Breast epithelium (tissue), 4 donors: ENCODE results near the gene FLVCR2. TPM values are rescaled to one million over a fixed set of nuclear protein-coding genes. Genes with fewer than 3 reads are reported as not detected.

Experiments used
- DNase-seq, 2 donors: peaks; one replicate each; pipeline ENCODE4 v3.0.0-alpha.2; 2019; ENCODE audit warnings: low spot score in 2 of 2
- H3K27ac ChIP-seq, 2 donors: fragments of 200-600 bp; sonication (generic) in 1 of 2; one replicate each; pipeline ENCODE4 v1.5.1; 2016 to 2019; ENCODE audit warnings: mild to moderate bottlenecking in 1 of 2
- H3K27me3 ChIP-seq, 2 donors: fragments of 200-600 bp; sonication (generic) in 1 of 2; one replicate each; pipeline versions ENCODE4 v1.5.1 to v1.6.0; 2017 to 2019; ENCODE audit warnings: control low read depth in 1 of 2, mild to moderate bottlenecking in 1 of 2
- H3K36me3 ChIP-seq: fragments of 200-600 bp; one replicate; pipeline ENCODE4 v1.5.1; 2019
- H3K4me1 ChIP-seq, 2 donors: fragments of 200-600 bp; sonication (generic); one replicate each; pipeline ENCODE4 v1.5.1; 2016 to 2019; ENCODE audit warnings: control low read depth in 1 of 2
- H3K4me3 ChIP-seq, 3 donors: fragments of 200-600 bp; sonication (generic); 1 replicate in 2 of 3; 2 replicates in 1 of 3; pipeline ENCODE4 v1.5.1; 2016 to 2019; ENCODE audit warnings: mild to moderate bottlenecking in 3 of 3, moderate library complexity in 2 of 3
- H3K9me3 ChIP-seq, 2 donors: fragments of 200-600 bp; sonication (generic) in 1 of 2; one replicate each; pipeline ENCODE4 v1.5.1; 2016 to 2019; ENCODE audit warnings: control low read depth in 1 of 2
- CTCF ChIP-seq, 3 donors: fragments of 450-650 bp; IDR thresholded peaks; one replicate each; pipeline ENCODE4 v1.5.1; 2016 to 2017; ENCODE audit warnings: antibody characterized with exemption in 3 of 3, mild to moderate bottlenecking in 3 of 3, moderate library complexity in 3 of 3
- POLR2A ChIP-seq: fragments of 450-650 bp; IDR thresholded peaks from one replicate; pipeline ENCODE4 v1.6.1; 2016; ENCODE audit warnings: antibody characterized with exemption, mild to moderate bottlenecking, moderate library complexity
- POLR2AphosphoS5 ChIP-seq, 3 donors: sonication (generic); formaldehyde crosslinking; IDR thresholded peaks; one replicate each; pipeline ENCODE4 v1.6.1; 2017; ENCODE audit warnings: antibody characterized with exemption in 3 of 3
- intact Hi-C: fragments of 100-400 bp; cut with DNase I; formaldehyde crosslinking; loops from one replicate; pipeline ENCODE4 v1.15.1; 2023; ENCODE audit warnings: low total_unique reads
- total RNA-seq, 3 donors: library from RNA; depleted of rRNA; stranded (reverse); fragments of >200 nt; gene quantifications; one replicate each; pipeline ENCODE4 v1.1.0, GENCODE V29; 2016

The FLVCR2 gene
- total RNA-seq, 3 donors from 2014 or later: 4.6 to 15.4 (median 9.1) TPM

- Histone ChIP-seq H3K27me3 (no peaks in the 10 kb centered on the region), H3K9me3 (no peaks in the 10 kb centered on the region), H3K4me1 (no peaks in the 10 kb centered on the region), H3K27ac (peak overlapping the region; percentile 83 to 89), H3K36me3 (no peaks in the 10 kb centered on the region), H3K4me3 (peak overlapping the region in 2 of 3 donors; percentile 3 to 8)
- DNase-seq: peak; percentile 57 to 74
- intact Hi-C loops: no loop called here
- no peak for TF ChIP-seq POLR2A
- TF ChIP-seq CTCF (IDR thresholded peaks at IDR 0.05): no peak
- TF ChIP-seq POLR2AphosphoS5 (IDR thresholded peaks at IDR 0.05): no peak
Measured at GRCh38 chr14:75542588-75543091, 35.8 kb upstream of the FLVCR2 start.

DNA sequence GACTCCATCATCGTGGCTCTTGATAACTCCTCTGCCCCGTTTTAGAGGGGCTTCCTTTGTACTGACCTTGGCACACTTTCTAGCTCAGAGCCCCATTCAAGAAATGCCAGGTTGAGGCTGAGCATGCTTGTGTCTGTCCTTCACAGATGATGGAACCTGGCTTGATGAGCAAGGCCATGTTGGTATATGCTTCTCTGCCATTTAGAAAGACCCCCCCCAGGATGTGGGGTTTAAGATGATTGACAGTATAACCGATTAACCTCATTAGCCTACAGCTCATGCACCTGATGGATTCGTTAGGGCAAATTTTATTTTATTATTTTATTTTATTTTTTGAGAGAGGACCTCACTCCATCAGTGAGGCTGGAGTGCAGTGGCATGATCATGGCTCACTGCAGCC, 35.2 kb upstream of the FLVCR2 start:
- Histone ChIP-seq H3K4me1 (no peaks in the 10 kb centered on the region), H3K9me3 (no peaks in the 10 kb centered on the region), H3K36me3 (no peaks in the 10 kb centered on the region), H3K4me3 (peak overlapping the region in 1 of 3 donors; percentile 8), H3K27me3 (no peaks in the 10 kb centered on the region), H3K27ac (peak overlapping the region; percentile 83 to 89)
- intact Hi-C loops: no loop called here
- no peak for DNase-seq
- TF ChIP-seq CTCF (IDR thresholded peaks at IDR 0.05) (no peak), POLR2AphosphoS5 (IDR thresholded peaks at IDR 0.05) (no peak), POLR2A (no peak)

DNA sequence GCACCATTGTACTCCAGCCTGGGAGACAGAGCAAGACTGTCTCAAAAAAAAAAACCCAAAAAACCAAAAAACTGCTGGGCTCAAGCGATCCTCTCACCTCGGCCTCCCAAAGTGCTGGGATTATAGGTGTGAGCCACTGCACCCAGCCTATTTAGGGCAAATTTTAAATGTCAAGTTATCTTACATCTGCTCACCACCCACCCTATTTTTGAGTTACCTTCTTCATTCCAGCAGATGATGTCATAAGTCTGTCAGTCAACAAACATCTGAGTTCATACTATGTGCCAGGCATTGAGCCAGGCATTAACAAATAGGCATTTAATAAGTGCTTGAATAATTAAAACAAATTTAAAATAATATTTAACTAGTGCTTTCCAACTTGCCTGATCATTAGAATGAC, 34.6 kb upstream of the FLVCR2 start:
- Histone ChIP-seq H3K4me1 (no peaks in the 10 kb centered on the region), H3K9me3 (no peaks in the 10 kb centered on the region), H3K27me3 (no peaks in the 10 kb centered on the region), H3K36me3 (no peaks in the 10 kb centered on the region), H3K4me3 (no peak overlapping the region), H3K27ac (peak overlapping the region in 1 of 2 donors; percentile 83)
- no peak for DNase-seq
- no peak for TF ChIP-seq POLR2AphosphoS5 (IDR thresholded peaks at IDR 0.05)
- TF ChIP-seq CTCF (IDR thresholded peaks at IDR 0.05): no peak
- no peak for TF ChIP-seq POLR2A
- intact Hi-C loops: no loop called here

DNA sequence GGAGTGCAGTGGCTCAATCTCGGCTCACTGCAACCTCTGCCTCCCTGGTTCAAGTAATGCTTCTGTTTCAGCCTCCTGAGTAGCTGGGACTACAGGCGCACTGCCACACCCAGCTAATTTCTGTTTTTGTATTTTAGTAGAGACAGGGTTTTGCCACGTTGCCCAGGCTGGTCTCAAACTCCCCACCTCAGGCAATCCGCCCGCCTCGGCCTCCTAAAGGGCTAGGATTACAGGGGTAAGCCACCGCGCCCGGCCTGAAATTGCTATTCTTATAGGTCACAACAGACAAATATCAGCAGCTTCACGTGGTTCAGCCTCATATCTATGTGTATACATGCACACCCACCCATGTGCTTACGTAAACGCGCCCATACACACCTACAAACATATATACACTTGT, 32.5 kb upstream of the FLVCR2 start:
- Histone ChIP-seq H3K27ac (no peak overlapping the region), H3K36me3 (no peaks in the 10 kb centered on the region), H3K27me3 (no peaks in the 10 kb centered on the region), H3K9me3 (no peaks in the 10 kb centered on the region), H3K4me3 (no peak overlapping the region), H3K4me1 (no peaks in the 10 kb centered on the region)
- intact Hi-C loops: no loop called here
- no peak for DNase-seq
- TF ChIP-seq POLR2AphosphoS5 (IDR thresholded peaks at IDR 0.05) (no peak), POLR2A (no peak), CTCF (IDR thresholded peaks at IDR 0.05) (no peak)

- H3K27me3 ChIP-seq: no peaks in the 10 kb centered on the region
- no peak for TF ChIP-seq POLR2AphosphoS5 (IDR thresholded peaks at IDR 0.05)
- no peak for TF ChIP-seq POLR2A
- H3K9me3 ChIP-seq: no peaks in the 10 kb centered on the region
- no peaks in the 10 kb centered on the region for H3K36me3 ChIP-seq
- intact Hi-C loops: no loop called here
- DNase-seq: no peak
- H3K27ac ChIP-seq: peak overlapping the region in 1 of 2 donors; percentile 12
- no peaks in the 10 kb centered on the region for H3K4me1 ChIP-seq
- H3K4me3 ChIP-seq: no peak overlapping the region
Measured at GRCh38 chr14:75547552-75548250, 30.7 kb upstream of the FLVCR2 start.
